ENCODE measurements around the gene ME2.
"Not testable (repeated sequence)": the region's sequence is repeated elsewhere in the genome, so short reads cannot be mapped to it uniquely, and the experiment has no call there.

The ME2 gene

GRCh38 chr18:50928551-50928950 is 49.6 kb downstream of the ME2 start:
- no peak for DNase-seq

GRCh38 chr18:50933684-50934083 is 54.8 kb downstream of the ME2 start:
- DNase-seq, result no peak

- DNase-seq, result no peak
Measured at GRCh38 chr18:50934545-50935211, 55.8 kb downstream of the ME2 start.

GRCh38 chr18:50935493-50936191 is 56.7 kb downstream of the ME2 start:
- DNase-seq, result no peak

GRCh38 chr18:50937183-50937582 is 58.3 kb downstream of the ME2 start:
- no peak for DNase-seq

- no peak for DNase-seq
Measured at GRCh38 chr18:50938912-50939311, 60.0 kb downstream of the ME2 start.

DNA sequence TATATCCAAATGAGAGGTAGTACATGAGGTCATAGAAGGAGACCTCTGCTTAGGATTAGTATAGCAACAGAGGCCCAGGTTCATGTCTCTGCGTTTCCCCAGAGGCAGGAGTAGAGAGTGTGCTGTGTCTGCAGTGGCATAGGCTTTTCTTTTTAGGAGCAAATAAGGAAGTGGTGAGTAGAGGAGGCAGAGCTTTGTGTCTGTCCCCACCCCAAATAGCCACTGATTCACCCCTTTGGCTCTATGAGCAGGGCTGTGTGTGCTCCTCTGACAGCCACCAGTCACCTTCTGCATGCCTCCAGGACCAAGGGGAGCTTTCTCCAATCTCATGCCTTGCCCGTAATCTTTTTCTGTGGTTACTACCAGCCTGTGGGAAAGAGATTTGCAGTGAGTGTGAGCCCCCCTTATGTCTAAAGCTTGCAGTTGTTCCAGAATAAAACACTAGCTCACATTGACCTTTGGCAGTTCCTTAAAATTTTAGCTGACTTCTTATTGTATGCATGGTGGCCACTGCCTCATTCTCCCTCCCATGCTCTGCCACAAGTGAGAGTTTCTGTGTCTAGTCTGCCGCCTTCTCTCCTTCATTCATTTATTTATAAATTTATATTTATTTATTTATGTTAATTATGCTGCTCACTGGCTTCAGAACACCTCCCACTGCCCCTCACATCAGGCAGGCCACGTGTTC is 65.5 kb downstream of the ME2 start:
- DNase-seq, result no peak

- DNase-seq, result not testable (repeated sequence)
Measured at GRCh38 chr18:50945918-50946317, 67.0 kb downstream of the ME2 start.

- no peak for DNase-seq
Measured at GRCh38 chr18:50947899-50948298, 69.0 kb downstream of the ME2 start.

DNA sequence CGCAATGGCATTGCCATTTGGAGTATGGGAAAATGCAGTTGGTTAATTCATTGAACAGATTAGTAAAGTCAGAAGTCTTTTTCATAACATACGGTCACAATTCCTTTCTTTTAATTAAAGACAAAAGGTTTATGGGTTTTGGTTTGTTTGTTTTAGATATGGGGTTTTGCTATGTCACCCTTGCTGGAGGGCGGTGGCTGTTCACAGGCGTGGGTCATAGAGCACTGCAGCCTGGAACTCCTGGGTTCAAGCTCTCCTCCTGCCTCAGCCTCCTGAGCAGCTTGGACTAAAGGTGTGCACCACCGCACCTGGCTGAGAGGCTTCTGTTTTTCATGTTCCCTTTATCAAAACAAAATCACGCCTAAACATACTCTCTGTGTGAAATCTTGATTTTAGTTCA is 70.3 kb downstream of the ME2 start:
- DNase-seq, result no peak

- DNase-seq, result no peak
Measured at GRCh38 chr18:50950626-50951025, 71.7 kb downstream of the ME2 start.

DNA sequence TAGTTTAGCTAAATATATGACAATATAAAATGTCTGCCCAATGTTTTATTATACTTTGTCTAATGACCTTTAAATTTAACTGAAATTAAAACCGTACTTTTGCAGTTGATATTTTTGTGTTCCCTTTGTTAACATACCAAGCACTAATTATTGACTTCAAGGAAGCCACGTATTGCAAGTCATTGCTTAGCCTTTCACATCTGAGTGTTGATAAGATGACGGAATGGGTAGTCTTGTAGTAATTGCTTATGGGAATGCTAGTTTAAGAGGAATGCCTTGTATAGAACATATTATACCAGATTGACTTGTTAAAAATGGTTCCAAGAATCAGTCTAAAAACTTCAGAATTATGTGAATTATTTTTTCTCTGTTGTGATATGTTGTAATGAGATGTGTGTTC is 74.9 kb downstream of the ME2 start:
- no peak for DNase-seq

GRCh38 chr18:50955253-50955652 is 76.3 kb downstream of the ME2 start:
- DNase-seq, result no peak

- no peak for DNase-seq
Measured at GRCh38 chr18:50956116-50956515, 77.2 kb downstream of the ME2 start.

GRCh38 chr18:50961974-50962373 is 83.1 kb downstream of the ME2 start:
- DNase-seq, result no peak

- peak; percentile 90 for DNase-seq
Measured at GRCh38 chr18:50967714-50968661, 89.1 kb downstream of the ME2 start, which contains the start of gene ELAC1. Gene ELAC1 (plus strand): TSS chr18:50968040. CDS start chr18:50974405, 6,365 bp downstream.

GRCh38 chr18:50969448-50969847 is 90.5 kb downstream of the ME2 start:
- no peak for DNase-seq

- peak; percentile 30 for DNase-seq
Measured at GRCh38 chr18:50970006-50970405, 91.1 kb downstream of the ME2 start.

GRCh38 chr18:50972404-50972803 is 93.5 kb downstream of the ME2 start:
- not testable (repeated sequence) for DNase-seq

- no peak for DNase-seq
Measured at GRCh38 chr18:50973367-50974126, 94.6 kb downstream of the ME2 start.

DNA sequence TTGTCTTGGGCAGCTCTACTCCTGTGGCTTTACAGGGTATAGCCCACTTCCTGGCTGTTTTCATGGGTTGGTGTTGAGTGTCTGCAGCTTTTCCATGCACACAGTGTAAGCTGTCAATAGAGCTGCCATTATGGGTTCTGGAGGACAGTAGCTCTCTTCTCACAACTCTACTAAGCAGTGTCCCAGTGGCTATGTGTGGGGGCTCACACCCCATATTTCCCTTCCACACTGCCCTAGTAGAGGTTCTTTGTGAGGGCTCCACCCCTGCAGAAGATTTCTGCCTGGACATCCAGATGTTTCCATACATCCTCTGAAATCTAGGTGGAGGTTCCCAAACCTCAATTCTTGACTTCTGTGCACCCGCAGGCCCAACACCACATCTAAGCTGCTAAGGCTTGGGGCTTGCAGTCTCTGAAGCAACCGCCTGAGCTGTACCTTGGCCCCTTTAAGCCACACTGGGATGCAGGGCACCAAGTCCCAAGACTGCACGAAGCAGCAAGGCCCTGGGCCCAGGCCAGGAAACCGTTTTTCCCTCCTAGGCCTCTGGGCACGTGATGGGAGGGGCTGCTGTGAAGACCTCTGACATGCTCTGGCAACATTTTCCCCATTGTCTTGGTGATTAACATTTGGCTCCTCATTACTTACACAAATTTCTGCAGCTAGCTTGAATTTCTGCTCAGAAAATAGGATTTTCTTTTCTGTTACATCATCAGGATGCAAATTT is 98.3 kb downstream of the ME2 start:
- DNase-seq, result no peak
